HepG2 (cell line): ENCODE measurements around the gene KCNMA1. TPM values are rescaled to one million over a fixed set of nuclear protein-coding genes. Genes with fewer than 3 reads are reported as not detected.

Experiments
- DZIP1 ChIP-seq: sonication (generic); formaldehyde crosslinking; IDR thresholded peaks from 2 replicates; pipeline ENCODE4 v1.5.0; 2020; ENCODE audit warnings: mild to moderate bottlenecking, missing genetic modification reagents
- GPBP1L1 ChIP-seq: sonication (generic); formaldehyde crosslinking; IDR thresholded peaks from 2 replicates; pipeline ENCODE4 v1.5.0; 2020; ENCODE audit warnings: mild to moderate bottlenecking, missing genetic modification reagents
- MEIS1 ChIP-seq: sonication (generic); formaldehyde crosslinking; IDR thresholded peaks from 2 replicates; pipeline ENCODE4 v1.9.0; 2021; ENCODE audit warnings: mild to moderate bottlenecking, missing genetic modification reagents, moderate library complexity, borderline replicate concordance
- NCOR1 ChIP-seq: fragments of 200-600 bp; sonication (generic); IDR thresholded peaks from 2 replicates; pipeline ENCODE4 v1.7.0; 2017; ENCODE audit warnings: antibody characterized with exemption, low read length, borderline replicate concordance
- PRPF4 ChIP-seq: fragments of 200-400 bp; formaldehyde crosslinking; IDR thresholded peaks from 2 replicates; pipeline ENCODE4 v1.6.1; 2016; ENCODE audit warnings: low read length, low read depth; ENCODE audit not compliant: poor library complexity, severe bottlenecking
- SMAD9 ChIP-seq: sonication (generic); formaldehyde crosslinking; IDR thresholded peaks from 2 replicates; pipeline ENCODE4 v1.5.1; 2020; ENCODE audit warnings: mild to moderate bottlenecking, missing genetic modification reagents
- TGIF2 ChIP-seq: IDR thresholded peaks from 2 replicates; pipeline ENCODE4 v1.6.1; 2016; ENCODE audit warnings: control low read depth, missing compliant biosample characterization
- ZNF430 ChIP-seq: sonication (generic); formaldehyde crosslinking; IDR thresholded peaks from 2 replicates; pipeline ENCODE4 v1.9.0; 2021; ENCODE audit warnings: mild to moderate bottlenecking, missing genetic modification reagents
- ZNF570 ChIP-seq: sonication (generic); formaldehyde crosslinking; IDR thresholded peaks from 2 replicates; pipeline ENCODE4 v1.4.0; 2020; ENCODE audit warnings: mild to moderate bottlenecking, missing genetic modification reagents, borderline replicate concordance
- polyA plus RNA-seq, 8 experiments: library from polyadenylated mRNA; depleted of rRNA in 3 of 8; stranded (reverse) in 7 of 8; unstranded in 1 of 8; fragments of >200 nt; fragmentation: Illumina TruSeq in 4 of 8; extraction: Trizol in 4 of 8; gene quantifications; 2 replicates each; pipeline versions ENCODE4 v1.2.1 to v1.2.3, GENCODE V29; 2011 to 2016; ENCODE audit warnings: low read depth in 4 of 8, missing spikeins in 1 of 8, mixed read lengths in 1 of 8; ENCODE audit not compliant: insufficient read depth in 1 of 8
- total RNA-seq, 5 experiments: library from RNA; depleted of rRNA; stranded (reverse); fragments of >200 nt; fragmentation: Illumina TruSeq; extraction: Trizol; gene quantifications; 2 replicates each; pipeline ENCODE4 v1.2.3, GENCODE V29; 2016; ENCODE audit warnings: low read depth in 1 of 5

The KCNMA1 gene
- total and polyA plus RNA-seq, 2 of the 13 experiments (the other 11 are each of a cell fraction or from before 2014, with no cell fraction given): 0.02 TPM; not detected in 1

GRCh38 chr10:77121829-77122228 is 515.8 kb downstream of the KCNMA1 start (continued):
- TF ChIP-seq SMAD9 (CRISPR knock-in tag): no peak
- TF ChIP-seq MEIS1: no peak
- no peak for TF ChIP-seq NCOR1
- no peak for TF ChIP-seq ZNF430 (CRISPR knock-in tag)
- TF ChIP-seq PRPF4: no peak
- TF ChIP-seq ZNF570 (CRISPR knock-in tag): no peak
- TF ChIP-seq DZIP1 (CRISPR knock-in tag): no peak
- no peak for TF ChIP-seq GPBP1L1 (CRISPR knock-in tag)
- no peak for TF ChIP-seq TGIF2 (CRISPR knock-in tag)
- TF ChIP-seq, all 625 proteins: peak for 0
